Stimulated activated CD4-positive, alpha-beta T cell treated with anti-CD3 and anti-CD28 coated beads, Interleukin-15, amount 100 ng/mL, for 1 hour (primary cell): ENCODE results near the gene PLA2R1.

Source experiments
- DNase-seq, 2 donors: peaks; one replicate each; pipeline ENCODE4 v3.0.0-alpha.2; 2020; ENCODE audit warnings: low read depth in 1 of 2, low spot score in 1 of 2

Gene PLA2R1

GRCh38 chr2:160062292-160063005, at the start of gene PLA2R1:
Gene PLA2R1, minus strand, starts transcription at chr2:160062615. Its CDS starts 212 bp downstream, at chr2:160062403.
- DNase-seq, result no peak

- DNase-seq, result no peak
Measured at GRCh38 chr2:160110674-160111239, 48.3 kb upstream of the PLA2R1 start.

GRCh38 chr2:160109939-160110673, 47.7 kb upstream of the PLA2R1 start:
- peak in 1 of 2 donors; percentile 3 for DNase-seq

GRCh38 chr2:160109243-160109642, 46.8 kb upstream of the PLA2R1 start:
- DNase-seq, result no peak

- DNase-seq, result no peak
Measured at GRCh38 chr2:160108646-160109045, 46.2 kb upstream of the PLA2R1 start.

GRCh38 chr2:160105366-160105765, 43.0 kb upstream of the PLA2R1 start:
- no peak for DNase-seq

GRCh38 chr2:160104115-160104514, 41.7 kb upstream of the PLA2R1 start:
- no peak for DNase-seq

GRCh38 chr2:160097326-160097725, 34.9 kb upstream of the PLA2R1 start:
- DNase-seq, result no peak

- no peak for DNase-seq
Measured at GRCh38 chr2:160096409-160096808, 34.0 kb upstream of the PLA2R1 start.

GRCh38 chr2:160092445-160092844, 30.0 kb upstream of the PLA2R1 start:
- no peak for DNase-seq

- DNase-seq, result no peak
Measured at GRCh38 chr2:160091381-160091780, 29.0 kb upstream of the PLA2R1 start.

GRCh38 chr2:160087854-160088745, 25.7 kb upstream of the PLA2R1 start:
- DNase-seq, result no peak

GRCh38 chr2:160085662-160086061, 23.2 kb upstream of the PLA2R1 start:
- no peak for DNase-seq

GRCh38 chr2:160077912-160078810, 15.7 kb upstream of the PLA2R1 start:
- DNase-seq, result no peak

- no peak for DNase-seq
Measured at GRCh38 chr2:160076914-160077313, 14.5 kb upstream of the PLA2R1 start.

GRCh38 chr2:160076241-160076640, 13.8 kb upstream of the PLA2R1 start:
- no peak for DNase-seq

- DNase-seq, result no peak
Measured at GRCh38 chr2:160075171-160075570, 12.8 kb upstream of the PLA2R1 start.

- DNase-seq, result no peak
Measured at GRCh38 chr2:160073284-160073888, 11.0 kb upstream of the PLA2R1 start.

GRCh38 chr2:160068906-160069305, 6.5 kb upstream of the PLA2R1 start:
- no peak for DNase-seq

GRCh38 chr2:160064916-160065315, 2.5 kb upstream of the PLA2R1 start:
- no peak for DNase-seq
